Right lung (tissue), 5 donors: Measurements from ENCODE around the gene CTAGE9. TPM values are rescaled to one million over a fixed set of nuclear protein-coding genes. Genes with fewer than 3 reads are reported as not detected.
"Not testable (repeated sequence)": the region's sequence is repeated elsewhere in the genome, so short reads cannot be mapped to it uniquely, and the experiment has no call there.

Experiments used
- DNase-seq, 2 donors: peaks; one replicate each; pipeline ENCODE4 v3.0.0-alpha.2; 2013
- polyA plus RNA-seq, 5 donors: library from polyadenylated mRNA; unstranded; fragments of 120-200 nt; gene quantifications; one replicate each; pipeline versions ENCODE4 v1.2.1 to v1.2.3, GENCODE V29; 2013; ENCODE audit warnings: inconsistent platforms in 1 of 5, low replicate concordance in 1 of 5; ENCODE audit not compliant: insufficient read length in 5 of 5, insufficient read depth in 1 of 5

The CTAGE9 gene
- polyA plus RNA-seq, 5 donors, result not detected

- DNase-seq, result no peak
These were observed 19.4 kb upstream of the CTAGE9 start for GRCh38 chr6:131730264-131730663.

GRCh38 chr6:131729550-131729949, 18.7 kb upstream of the CTAGE9 start:
- DNase-seq, result no peak

GRCh38 chr6:131728296-131728939, 17.6 kb upstream of the CTAGE9 start:
- no peak for DNase-seq

GRCh38 chr6:131727868-131728267, 17.1 kb upstream of the CTAGE9 start:
- no peak for DNase-seq

GRCh38 chr6:131727467-131727866, 16.6 kb upstream of the CTAGE9 start:
- no peak for DNase-seq

GRCh38 chr6:131724114-131724513, 13.3 kb upstream of the CTAGE9 start:
- no peak for DNase-seq

- no peak for DNase-seq
These were observed 10.3 kb upstream of the CTAGE9 start for GRCh38 chr6:131721161-131721560.

- no peak for DNase-seq
These were observed 7.2 kb upstream of the CTAGE9 start for GRCh38 chr6:131717836-131718542.

GRCh38 chr6:131715567-131715966, 4.8 kb upstream of the CTAGE9 start:
- not testable (repeated sequence) for DNase-seq

GRCh38 chr6:131703905-131704304, 6.9 kb downstream of the CTAGE9 start:
- DNase-seq, result not testable (repeated sequence)

- not testable (repeated sequence) for DNase-seq
These were observed 10.0 kb downstream of the CTAGE9 start for GRCh38 chr6:131700851-131701250.

GRCh38 chr6:131696956-131697355, 13.9 kb downstream of the CTAGE9 start:
- no peak for DNase-seq

- DNase-seq, result peak; percentile 20 to 30
These were observed 15.9 kb downstream of the CTAGE9 start for GRCh38 chr6:131694832-131695426.

GRCh38 chr6:131693384-131693783, 17.4 kb downstream of the CTAGE9 start:
- no peak for DNase-seq

- DNase-seq, result no peak
These were observed 18.2 kb downstream of the CTAGE9 start for GRCh38 chr6:131692589-131692988.

- DNase-seq, result no peak
These were observed 18.8 kb downstream of the CTAGE9 start for GRCh38 chr6:131692031-131692430.

GRCh38 chr6:131688286-131688685, 22.5 kb downstream of the CTAGE9 start:
- no peak for DNase-seq

GRCh38 chr6:131687022-131687421, 23.8 kb downstream of the CTAGE9 start:
- DNase-seq, result no peak

GRCh38 chr6:131685266-131685780, 25.5 kb downstream of the CTAGE9 start:
- DNase-seq, result no peak

- no peak for DNase-seq
These were observed 27.3 kb downstream of the CTAGE9 start for GRCh38 chr6:131683479-131683878.

GRCh38 chr6:131682442-131682841, 28.4 kb downstream of the CTAGE9 start:
- no peak for DNase-seq

GRCh38 chr6:131681585-131681984, 29.2 kb downstream of the CTAGE9 start:
- DNase-seq, result no peak

GRCh38 chr6:131680868-131681267, 29.9 kb downstream of the CTAGE9 start:
- no peak for DNase-seq
